ENCODE results near the gene ASB2.

- no peak for TF ChIP-seq CTCF (IDR thresholded peaks at IDR 0.05)
- no peak for TF ChIP-seq POLR2A (IDR thresholded peaks at IDR 0.05)
- no peak for TF ChIP-seq POLR2AphosphoS5 (IDR thresholded peaks at IDR 0.05)
Measured at GRCh38 chr14:93898081-93898611, 78.2 kb downstream of the ASB2 start.
